ENCODE measurements around the gene ARMC12.

DNA sequence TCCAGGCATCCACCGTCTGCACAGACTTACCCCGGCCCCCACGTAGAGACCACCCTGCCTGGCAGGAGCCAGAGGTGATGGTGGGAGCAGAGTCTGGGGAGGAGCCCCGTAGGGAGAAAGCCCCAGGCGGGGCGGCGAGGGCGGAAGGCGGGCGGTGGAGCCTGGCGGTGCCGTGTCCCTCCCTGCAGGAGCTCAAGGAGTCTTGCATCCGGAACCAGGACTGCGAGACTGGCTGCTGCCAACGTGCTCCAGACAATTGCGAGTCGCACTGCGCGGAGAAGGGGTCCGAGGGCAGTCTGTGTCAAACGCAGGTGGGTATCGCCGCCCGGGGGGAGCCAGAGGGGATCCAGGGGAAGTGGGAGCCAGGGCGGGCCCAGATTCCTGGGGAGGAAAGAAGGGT lies 50.0 kb downstream of the ARMC12 start:
- TF ChIP-seq CTCF (IDR thresholded peaks at IDR 0.05) (no peak), POLR2A (IDR thresholded peaks at IDR 0.05) (no peak)

Data from esophagus squamous epithelium (tissue), 4 donors.